GM18951 (cell line): ENCODE data around the gene C18orf32.
"Not testable (repeated sequence)": the region's sequence is repeated elsewhere in the genome, so short reads cannot be mapped to it uniquely, and the experiment has no call there.

Experiments used
- POLR2A ChIP-seq: IDR thresholded peaks from 4 replicates; pipeline ENCODE4 v1.6.1; 2011; ENCODE audit warnings: mild to moderate bottlenecking; ENCODE audit not compliant: insufficient read length, insufficient read depth; ENCODE audit errors: extremely low read depth
- in situ Hi-C: fragments of 300-500 bp; cut with MboI; formaldehyde crosslinking; loops from one replicate; pipeline ENCODE4 v1.12.0; 2022; ENCODE audit warnings: low sequenced_read_pairs, mixed read lengths, inconsistent platforms; ENCODE audit not compliant: unreplicated experiment

The C18orf32 gene

GRCh38 chr18:49515516-49515915 lies 28.5 kb upstream of the C18orf32 start:
- TF ChIP-seq POLR2A, result no peak
- in situ Hi-C loops, result no loop called here

GRCh38 chr18:49515003-49515402 lies 28.0 kb upstream of the C18orf32 start:
- in situ Hi-C loops, result not testable (repeated sequence)

- no peak for TF ChIP-seq POLR2A
- in situ Hi-C loops, result no loop called here
These were observed 27.5 kb upstream of the C18orf32 start for GRCh38 chr18:49514577-49514976.

GRCh38 chr18:49512876-49513275 lies 25.8 kb upstream of the C18orf32 start:
- in situ Hi-C loops, result not testable (repeated sequence)

GRCh38 chr18:49510393-49511115 lies 23.5 kb upstream of the C18orf32 start:
- no peak for TF ChIP-seq POLR2A
- in situ Hi-C loops, result no loop called here

GRCh38 chr18:49506438-49506837 lies 19.4 kb upstream of the C18orf32 start:
- in situ Hi-C loops, result loop anchor here (10.0 kb wide), 1 partner anchor 348 kb away; no protein-coding TSS in a partner anchor

- in situ Hi-C loops, result loop anchor here (10.0 kb wide), 1 partner anchor 351 kb away; no protein-coding TSS in a partner anchor
- no peak for TF ChIP-seq POLR2A
These were observed 16.9 kb upstream of the C18orf32 start for GRCh38 chr18:49503931-49504330.

GRCh38 chr18:49500201-49500921 lies 13.3 kb upstream of the C18orf32 start:
- no peak for TF ChIP-seq POLR2A
- in situ Hi-C loops, result loop anchor here (10.0 kb wide), 1 partner anchor 354 kb away; no protein-coding TSS in a partner anchor

GRCh38 chr18:49499046-49499637 lies 12.1 kb upstream of the C18orf32 start:
- in situ Hi-C loops, result no loop called here
- no peak for TF ChIP-seq POLR2A

- TF ChIP-seq POLR2A, result no peak
- in situ Hi-C loops, result no loop called here
These were observed 8.4 kb upstream of the C18orf32 start for GRCh38 chr18:49495480-49495879.

- in situ Hi-C loops, result no loop called here
- no peak for TF ChIP-seq POLR2A
These were observed 8.0 kb upstream of the C18orf32 start for GRCh38 chr18:49495076-49495475.

GRCh38 chr18:49494660-49495059 lies 7.6 kb upstream of the C18orf32 start:
- no peak for TF ChIP-seq POLR2A
- in situ Hi-C loops, result no loop called here

GRCh38 chr18:49492694-49493033 lies 5.6 kb upstream of the C18orf32 start:
- TF ChIP-seq POLR2A, result no peak

More at GRCh38 chr18:49492694-49493033, 5.6 kb upstream of the C18orf32 start:
- in situ Hi-C loops, result no loop called here
